Activated naive CD4-positive, alpha-beta T cell (primary cell): Measurements from ENCODE around the gene IER5L.
A peak's percentile ranks its signal among the peaks of the same experiment; 100 is the strongest.
"Not testable (repeated sequence)": the region's sequence is repeated elsewhere in the genome, so short reads cannot be mapped to it uniquely, and the experiment has no call there.

Experiments used
- DNase-seq, 4 experiments: peaks; one replicate each; lab custom pipeline; 2025; lab: John Stamatoyannopoulos, UW

Gene IER5L

DNA sequence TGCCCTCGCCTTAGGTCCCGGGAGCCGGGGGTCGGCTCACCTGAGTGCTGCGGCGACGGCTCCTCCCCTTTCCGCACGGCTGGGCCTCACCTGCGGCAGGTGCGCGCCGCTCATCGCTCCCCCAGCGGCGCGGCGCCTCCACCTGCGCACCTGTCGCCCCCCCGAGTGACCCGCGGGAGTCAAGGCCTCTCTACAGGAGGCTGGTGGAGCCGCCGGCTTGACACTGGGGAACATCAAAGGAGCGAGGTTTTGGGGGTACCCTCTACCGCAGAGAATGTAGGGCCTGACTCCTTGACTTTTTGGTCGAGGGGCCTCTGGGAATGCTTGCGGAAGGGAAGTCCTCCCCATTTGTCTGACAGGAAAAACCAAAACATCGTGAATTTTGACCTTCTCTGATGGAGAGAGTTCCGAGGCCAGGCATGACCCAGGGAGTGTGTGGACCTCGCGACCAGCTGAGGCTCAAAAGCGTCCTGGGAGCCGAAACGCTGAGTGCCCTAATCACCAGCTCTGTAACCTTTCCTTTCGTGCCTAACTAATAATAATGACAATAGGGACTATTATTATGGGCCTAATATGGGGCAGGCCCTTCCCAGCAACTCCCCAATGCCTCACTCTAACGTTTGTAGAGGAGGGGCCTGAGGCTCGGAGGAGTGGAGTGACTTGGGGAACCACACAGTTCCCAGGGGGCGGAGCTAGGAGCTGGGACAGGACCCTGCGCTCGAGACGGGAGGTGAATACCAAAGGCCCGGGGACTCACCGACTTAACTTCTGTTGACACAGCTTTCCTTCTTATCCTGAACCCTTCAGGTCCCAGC, 714 bp upstream of the IER5L start:
- no peak for DNase-seq

DNA sequence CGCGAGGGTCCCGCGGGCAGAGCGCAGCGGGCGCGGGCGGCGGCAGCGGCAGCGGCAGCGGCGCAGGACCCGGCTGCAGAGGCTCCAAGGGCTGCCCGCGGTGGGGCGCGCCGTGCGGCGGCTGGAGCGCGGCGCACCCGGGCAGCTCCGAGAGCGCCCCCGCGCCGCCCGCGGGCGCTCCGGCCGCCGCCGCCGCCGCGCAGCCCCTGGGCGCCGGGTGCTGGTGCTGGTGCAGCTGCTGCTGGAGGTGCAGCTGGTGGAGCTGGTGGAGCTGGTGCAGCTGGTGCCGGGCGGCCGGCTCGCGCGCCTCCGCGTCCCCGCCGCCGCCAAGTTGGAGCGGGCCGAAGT, 644 bp downstream of the IER5L start:
- DNase-seq: peak in 1 of 4 experiments; percentile 47

DNA sequence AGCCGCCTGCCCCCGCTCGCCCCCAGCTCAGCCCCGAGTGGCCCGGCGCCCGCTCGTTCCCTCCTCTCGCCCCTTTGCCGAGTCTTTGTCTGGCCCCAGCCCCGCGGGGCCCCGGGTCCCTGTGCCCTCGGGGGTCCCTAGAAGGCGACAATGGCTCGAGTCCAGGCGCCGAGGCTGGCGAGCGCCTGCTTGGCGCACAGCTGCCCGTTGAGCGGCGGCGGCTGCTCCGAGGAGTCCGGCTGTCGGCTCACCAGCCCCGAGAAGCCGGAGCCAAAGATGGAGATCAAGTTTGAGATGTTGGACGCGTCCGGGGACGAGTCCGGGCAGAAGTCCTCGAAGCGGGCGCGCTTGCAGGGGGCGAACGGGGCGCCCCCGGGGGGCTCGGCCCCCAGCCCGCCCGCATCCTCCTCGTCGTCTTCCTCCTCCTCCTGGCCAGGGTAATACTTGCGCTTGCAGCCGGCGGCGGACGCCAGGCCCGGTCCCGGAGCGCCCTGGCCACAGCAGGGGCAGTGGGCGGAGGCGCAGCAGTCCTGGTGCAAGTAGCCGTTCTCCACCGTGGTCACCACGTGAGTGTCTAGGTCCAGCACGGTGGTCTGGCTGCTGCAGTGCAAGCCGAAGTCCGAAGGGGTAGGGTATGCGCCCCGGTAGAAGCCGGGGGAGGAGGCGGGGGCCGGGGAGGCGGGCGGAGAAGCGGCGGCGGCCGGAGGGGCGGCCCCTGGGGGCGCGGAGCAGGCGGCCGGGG, 1.2 kb downstream of the IER5L start:
- no peak for DNase-seq

DNA sequence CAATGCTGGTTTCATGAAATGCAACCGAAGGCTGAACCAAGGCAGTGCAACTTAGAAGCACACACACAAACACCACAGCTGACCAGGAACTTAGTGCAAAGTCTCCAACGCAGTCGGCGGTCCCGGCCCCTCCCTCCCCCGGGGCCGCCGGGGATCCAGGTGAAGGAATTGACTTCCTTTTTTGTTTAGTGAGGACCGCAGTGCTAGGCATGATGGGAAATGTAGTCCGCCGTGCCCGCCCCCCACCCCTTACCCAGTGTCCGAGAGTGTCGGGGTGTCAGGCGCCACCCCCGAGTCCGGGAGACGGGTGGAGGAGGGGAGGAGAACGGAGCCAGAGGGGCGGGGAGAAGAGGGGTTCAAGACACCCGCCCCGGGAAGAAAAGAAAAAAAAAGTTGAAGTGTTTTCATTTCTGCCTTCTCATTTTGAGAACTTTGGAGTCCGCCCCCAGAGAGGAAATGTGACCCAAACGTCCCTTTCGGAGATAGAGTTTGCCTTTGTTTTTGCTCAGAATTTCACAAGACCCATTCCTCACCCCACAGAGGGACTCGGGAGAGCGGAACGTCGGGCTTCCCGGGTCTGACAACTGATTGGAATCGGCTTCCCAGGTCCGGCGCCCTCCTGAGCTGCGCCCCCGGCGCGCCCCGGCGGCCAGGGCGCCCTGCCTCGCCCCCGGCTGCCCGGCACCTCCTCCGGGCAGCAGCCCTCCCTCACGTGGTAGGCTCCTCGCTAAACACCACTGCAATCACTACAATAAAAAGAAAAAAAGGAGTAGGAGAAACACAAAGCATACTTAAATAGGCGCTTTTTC, 2.0 kb downstream of the IER5L start:
- DNase-seq: peak in 2 of 4 experiments; percentile 14 to 32

DNA sequence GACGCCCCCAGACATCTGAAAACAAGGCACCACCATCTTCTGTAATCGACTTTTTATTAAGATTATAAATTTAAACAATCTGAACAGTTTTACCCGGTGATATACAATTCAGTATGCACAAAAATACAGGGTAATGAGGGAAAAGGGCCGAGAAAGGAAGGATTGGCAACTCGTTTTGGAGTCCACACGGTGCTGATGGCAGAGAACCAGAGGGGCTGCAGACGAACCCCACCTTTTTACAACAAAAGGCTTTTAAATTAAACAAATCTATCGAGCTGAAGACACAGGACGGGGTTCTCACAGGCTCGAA, 2.6 kb downstream of the IER5L start:
- DNase-seq: no peak

DNA sequence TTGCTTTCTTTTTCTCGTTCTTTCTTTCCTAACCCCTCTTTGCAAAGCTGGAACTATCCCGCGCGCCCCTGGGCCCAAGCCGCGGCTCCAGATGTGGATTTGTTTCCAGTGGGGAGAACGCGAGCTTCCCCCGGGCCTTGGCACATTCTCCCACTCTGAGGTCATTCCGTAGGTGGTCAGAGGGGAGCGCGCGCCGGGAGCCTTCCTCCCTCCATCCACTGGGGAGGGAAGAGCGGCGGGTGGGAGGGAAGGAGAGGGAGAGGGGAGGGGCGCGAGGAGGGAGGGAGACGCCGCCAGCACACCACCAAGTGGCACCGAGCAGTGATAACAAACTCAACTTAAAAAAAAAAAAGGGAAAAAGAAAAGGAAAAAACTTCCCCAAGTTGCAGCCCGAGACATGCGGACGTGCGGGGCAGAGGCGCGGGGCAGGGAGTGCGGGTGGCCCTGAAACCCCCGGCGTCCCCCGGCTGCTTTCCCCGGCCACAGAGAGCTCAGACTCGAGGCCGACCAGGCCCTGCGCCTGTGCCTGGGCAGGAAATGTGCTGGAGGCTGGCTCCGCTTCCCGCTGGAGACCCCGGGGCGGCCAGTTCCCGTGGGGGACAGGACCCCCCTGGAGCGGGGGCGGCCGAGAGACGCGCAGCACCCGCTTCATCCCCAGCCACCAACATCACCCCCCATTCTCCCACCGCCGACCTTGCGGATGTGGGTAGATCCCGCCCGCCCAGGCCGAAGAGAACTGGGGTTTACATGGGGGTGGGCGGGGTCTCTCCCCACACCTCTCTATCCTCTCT, 3.1 kb downstream of the IER5L start:
- DNase-seq: no peak

DNA sequence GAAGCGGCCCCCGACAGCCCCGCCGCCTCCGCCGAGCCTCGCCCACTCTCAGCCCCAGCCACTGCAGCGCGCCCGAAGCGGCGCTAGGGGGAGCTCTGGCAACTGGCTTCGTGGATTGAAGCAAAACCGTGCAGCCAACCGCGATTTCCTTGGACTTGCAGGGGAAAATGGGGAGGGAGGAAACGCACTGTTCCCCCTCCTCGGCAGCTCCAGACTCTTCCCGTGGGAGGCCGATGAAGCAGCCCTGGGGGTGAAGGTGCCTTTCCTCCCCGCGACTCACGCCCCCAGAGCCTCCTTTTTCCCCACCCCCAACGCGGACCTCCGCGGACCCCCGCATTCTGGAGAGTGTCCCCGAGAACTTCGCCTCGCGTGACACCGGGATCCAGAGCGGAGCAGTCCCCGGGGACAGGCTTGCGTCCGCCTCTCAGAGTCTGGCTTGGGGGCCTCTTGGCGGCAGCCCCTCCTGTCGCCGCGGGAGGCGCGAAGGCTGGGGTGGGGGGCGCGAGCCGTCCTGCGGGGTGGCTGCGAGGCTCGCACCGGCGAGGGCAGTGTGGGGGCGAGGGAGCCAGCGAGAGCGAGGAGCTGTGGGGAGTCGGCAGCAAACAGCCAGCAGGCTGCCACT, 3.8 kb downstream of the IER5L start:
- DNase-seq: peak; percentile 58 to 78 (median 72)

DNA sequence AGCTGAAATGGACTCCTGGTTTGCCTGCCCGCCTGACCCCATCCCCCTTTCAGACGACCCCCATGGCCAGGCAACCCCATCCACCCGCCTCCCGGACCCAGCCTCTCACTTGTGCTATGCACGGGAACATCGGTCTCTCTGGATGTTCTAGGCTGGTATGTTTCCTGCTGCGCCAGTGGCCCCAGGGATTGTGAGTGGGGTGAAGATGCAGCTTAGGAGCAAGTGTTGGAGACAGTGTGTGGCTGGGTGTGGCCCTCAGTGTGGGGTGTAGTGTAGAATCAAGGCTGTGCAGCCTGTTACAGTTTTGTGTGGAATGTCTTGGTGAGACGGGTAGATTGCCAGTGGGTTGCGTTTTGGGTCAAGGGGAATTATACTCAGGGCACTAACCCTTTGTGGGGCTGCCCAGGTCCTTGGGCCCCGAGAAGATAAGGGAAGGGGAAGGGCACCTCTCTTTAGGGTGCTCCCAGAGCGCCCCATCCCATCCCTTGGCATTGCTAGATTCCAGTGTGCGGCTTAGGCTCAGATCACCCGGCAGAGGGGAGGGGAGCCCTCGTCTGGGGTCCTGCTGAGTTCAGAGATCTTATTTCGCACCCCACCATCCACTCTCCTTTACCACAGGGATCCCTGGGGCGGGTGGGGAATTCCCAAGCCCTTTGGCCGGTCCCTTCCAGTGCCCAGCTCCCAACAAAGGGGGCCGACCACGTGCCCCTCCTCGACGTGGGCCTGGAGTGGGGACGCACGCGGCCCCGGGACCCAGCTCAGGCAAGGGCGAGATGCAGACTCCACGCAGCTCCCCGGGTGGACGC, 4.6 kb downstream of the IER5L start:
- DNase-seq: no peak

DNA sequence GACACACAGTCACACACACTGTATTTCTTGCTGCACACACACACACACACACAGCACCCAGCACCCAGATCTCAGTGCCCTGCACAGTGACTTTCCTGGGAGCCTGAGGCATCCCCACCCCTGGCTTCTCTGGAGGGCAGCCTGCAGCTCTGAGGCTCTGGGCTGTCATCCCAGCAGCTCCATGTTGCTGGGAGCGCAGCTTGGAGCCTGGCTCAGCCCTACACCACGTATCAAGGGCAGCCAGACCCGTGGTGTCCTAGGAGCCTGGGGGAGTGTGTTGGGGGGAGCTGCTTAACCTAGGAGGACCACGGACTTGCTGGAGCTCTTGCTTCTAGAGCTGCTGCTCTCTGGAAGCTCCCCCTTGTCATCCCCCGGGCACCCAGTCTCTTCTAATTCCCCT, 5.2 kb downstream of the IER5L start:
- DNase-seq: no peak

DNA sequence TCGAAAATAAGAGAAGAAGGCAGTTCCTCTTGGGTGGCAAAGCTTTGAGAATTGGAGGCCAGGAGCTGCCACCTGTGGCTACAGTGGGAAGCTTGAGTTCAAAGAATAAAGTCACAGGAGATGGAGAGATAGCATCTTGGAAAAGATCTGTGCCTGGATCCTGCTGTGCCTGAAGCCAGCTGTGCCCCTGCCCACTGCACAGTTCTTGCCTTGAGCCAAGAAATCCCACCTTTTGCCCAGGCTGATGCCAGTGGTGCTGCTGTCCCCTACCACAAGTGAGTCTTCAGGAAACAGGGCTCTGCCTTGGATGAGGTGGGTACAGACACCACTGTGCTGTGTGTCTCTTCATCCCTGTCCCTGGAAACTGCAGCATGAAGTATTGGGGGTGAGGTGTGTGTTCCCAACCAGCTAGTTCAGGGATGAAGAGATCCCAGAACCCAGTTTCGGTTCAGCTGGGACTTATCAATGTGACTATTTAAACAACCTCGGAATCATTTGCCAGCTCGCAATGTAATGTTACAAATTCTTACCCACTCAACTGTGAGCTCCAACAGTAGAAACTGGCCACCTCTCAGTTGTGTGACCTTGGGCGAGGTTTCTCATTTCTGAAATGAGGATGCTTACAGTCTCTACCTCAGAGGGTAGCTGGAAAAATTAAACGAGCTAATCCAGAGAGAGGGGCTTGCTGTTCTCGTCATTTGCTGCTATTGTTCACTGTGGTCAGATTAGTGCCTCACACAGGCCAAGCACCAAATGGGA, 5.9 kb downstream of the IER5L start:
- no peak for DNase-seq

DNA sequence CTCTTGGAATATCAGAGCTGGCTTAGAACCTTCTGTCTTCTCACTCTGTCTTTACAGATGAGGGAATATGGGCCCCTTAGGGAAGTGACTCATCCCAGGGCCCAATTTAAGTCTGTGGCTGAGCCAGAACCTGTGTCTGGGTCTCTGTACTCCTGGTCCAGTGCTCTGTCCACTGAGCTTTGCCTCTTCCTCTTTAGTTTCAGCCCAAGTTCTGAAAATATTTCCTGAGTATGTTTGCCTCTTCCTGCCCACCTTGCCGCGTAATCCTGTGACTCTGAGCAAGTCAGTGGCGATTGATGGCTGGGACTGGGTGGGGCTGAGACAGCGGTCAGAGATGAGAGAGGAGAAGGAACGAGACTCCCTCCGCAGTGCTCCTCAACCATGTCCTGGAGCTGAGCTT, 7.8 kb downstream of the IER5L start:
- no peak for DNase-seq

DNA sequence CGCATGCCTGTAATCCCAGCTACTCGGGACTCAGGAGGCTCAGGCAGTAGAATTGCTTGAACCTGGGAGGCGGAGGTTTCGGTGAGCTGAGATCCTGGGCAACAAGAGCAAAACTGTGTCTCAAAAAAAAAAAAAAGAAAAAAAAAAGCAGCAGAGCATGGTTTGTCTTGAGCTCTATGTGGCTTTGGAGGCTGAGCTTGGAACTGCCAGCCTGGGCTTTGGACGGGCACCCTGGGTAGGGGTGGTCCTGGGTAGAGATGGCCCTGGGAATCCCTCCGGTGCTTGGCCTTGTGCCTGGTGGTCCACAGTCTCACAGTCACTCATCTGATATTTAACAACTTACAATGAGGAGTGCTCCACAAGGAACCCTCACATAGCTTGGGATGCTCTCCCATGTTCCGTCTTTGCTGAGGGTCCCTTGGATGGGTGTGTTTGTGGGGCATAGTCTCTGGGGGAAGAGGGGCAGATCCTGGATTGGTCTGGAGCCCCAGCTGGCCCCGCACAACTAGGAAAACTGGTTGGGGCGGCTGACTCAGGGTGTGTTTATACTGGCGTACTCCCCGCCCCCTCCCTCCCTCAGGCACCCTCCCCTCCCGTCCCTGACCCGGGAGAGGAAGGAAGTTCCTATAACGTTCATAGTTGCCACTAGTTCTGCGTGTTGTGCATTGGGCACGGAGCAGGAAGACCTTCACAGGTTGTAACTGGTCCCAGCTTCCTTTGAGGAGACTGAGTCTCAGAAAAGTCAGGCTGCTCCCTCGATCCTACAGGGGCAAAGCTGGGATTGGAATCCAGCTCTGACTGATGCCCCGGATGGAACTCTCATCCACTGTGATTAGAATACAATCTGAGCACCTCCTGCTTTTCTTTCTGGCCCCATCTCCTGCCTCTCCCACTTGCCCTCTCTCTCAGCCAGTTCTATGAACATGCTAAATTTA, 11.2 kb downstream of the IER5L start:
- peak in 1 of 4 experiments; percentile 18 for DNase-seq

DNA sequence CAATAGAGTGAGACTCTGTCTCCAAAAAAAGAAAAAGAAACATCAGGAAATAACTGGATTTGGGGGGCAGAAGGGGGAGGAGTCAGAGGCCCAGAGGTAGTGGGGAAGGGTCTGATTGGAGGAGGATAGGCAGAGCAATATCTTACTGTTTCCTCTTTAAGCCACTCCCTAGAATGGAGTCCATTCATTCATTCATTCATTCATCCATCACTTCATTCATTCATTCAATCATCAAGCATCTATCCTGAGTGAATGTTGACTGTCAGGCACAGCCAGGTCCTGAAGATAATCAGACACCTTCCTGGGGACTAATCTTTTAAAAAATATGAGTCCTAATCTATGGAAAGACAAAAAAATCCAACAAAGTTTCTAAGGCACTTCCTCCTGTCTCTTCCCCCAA, 12.9 kb downstream of the IER5L start:
- DNase-seq: no peak

DNA sequence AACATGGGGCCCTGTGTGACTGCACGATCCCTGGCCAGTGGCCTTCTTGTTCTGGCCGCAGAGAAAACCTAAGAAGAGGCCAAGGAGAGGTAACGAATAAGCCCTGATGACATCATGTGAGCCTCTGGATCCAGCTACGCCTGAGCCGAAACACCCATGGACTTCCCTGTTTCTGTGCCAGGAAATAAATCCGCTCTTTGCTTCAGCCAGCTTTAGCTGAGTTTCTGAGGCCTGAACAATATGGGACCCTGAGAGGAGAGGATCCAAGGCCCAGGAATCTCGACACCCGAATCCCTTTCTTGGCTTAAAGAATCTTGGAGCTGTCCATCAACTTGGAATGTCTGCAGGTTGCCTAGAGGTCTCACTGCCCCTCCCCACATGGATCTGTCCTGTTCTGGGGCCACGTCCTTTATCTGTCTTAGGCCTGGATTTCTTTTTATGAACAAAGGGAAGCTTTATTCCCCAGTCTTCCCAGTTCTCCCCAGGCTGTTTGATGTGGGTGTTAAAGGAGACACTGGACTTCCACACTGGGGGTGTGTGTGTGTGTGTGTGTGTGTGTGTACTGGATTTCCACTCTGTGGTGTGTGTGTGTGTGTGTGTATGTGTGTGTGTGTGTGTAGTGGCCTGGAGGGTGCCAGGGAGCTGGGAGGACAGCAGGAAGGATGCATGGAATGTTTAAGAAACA, 13.7 kb downstream of the IER5L start:
- DNase-seq: no peak

DNA sequence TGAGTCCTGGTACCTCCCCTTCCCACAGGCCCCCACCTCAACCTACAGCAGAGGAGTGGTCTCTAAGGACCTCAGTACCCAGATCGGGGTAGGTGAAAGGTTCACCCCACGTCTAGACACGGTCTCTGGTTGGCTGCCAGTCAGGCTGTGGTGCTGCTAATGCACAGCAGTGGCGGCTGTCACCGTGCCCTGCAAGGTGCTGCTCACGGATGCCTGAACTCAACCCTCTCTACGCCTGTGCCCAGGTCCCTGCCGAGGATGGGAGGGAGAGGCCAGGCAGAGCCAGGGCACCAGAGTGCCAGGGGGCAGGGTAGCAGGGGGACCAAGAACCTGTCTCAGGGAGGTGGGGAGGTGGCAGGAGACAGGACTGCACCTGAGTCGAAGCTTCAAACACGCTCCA, 14.3 kb downstream of the IER5L start:
- DNase-seq: no peak

DNA sequence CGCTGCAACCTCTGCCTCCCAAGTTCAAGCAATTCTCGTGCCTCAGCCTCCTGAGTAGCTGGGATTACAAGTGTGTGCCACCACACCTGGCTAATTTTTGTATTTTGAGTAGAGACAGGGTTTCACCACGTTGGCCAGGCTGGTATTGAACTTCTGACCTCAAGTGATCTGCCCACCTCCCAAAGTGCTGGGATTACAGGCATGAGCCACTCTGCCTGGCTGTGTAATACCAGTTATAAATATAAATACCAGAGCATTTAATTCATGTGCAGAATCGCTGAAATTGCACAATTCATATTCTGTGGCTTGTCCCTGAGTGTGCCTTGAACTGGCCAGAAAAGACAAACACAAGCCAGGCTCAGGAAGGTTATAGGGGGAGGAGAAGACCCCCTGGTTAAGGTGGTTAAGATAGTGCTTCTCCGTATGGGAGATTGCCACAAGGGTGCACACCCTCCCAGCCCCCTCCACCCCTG, 14.8 kb downstream of the IER5L start:
- not testable (repeated sequence) for DNase-seq

DNA sequence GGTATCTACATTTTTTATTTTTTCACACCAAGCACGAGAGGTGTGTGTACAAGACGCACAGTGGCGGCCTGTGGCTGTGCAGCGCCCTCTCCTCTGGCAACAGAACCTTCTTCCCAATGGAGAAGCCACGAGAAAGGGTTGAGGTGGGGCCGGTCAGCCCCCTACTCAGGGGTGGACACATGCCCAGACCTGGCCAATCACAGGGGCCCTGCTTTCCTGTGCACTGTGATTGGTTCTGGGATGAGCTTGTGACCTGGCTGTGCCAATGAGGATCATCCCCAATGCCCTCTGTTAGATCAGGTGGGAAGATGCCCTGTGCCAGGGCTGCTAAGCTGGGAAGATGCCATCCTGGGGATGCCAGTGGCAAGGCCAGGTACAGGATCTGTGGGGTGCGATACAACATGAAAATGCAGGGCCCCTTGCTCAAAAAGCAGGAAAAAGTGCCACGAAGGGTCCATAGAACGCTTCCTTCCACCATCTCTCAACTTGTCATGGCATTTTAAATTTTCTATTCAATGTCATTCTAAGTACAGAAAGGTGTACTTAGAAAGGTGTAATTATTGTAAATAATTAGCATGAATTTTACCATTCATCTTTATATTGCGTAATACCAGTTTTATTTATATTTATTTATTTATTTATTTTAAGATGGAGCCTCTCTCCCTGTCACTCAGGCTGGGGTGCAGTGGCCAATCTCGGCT, 15.4 kb downstream of the IER5L start:
- no peak for DNase-seq

DNA sequence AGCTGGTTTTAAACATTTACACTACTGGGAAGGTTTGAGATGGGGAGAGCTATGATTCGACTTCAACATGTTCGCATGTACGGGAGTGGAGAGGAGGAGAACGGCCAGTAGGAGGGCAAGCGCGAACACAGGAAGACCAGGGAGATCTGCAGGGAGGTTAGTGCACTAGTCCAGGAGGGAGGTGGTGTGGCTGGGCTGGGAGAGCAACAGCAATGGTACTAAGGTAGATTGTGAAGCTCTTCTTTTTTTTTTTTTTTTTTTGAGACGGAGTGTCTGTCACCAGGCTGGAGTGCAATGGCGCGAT, 16.6 kb downstream of the IER5L start:
- DNase-seq: no peak
